ENCODE results near the gene LRRN4CL.

LRRN4CL gene

GRCh38 chr11:62669420-62670161, 19.7 kb downstream of the LRRN4CL start:
- no peak overlapping the region for H3K4me3 ChIP-seq (ENCODE audit: low read depth, low read length)
- no peak for TF ChIP-seq CTCF (IDR thresholded peaks at IDR 0.05; ENCODE audit: low read depth, low read length, missing control alignments)
- no peak for DNase-seq (ENCODE audit: low read depth)
- in situ Hi-C loops (cut with HindIII; ENCODE audit: low sequenced_read_pairs), result no loop called here

GRCh38 chr11:62667460-62667859, 21.9 kb downstream of the LRRN4CL start:
- no peak for DNase-seq (ENCODE audit: low read depth)
- in situ Hi-C loops (cut with HindIII; ENCODE audit: low sequenced_read_pairs), result no loop called here
- TF ChIP-seq CTCF (IDR thresholded peaks at IDR 0.05; ENCODE audit: low read depth, low read length, missing control alignments), result no peak

GRCh38 chr11:62666259-62666926, 22.9 kb downstream of the LRRN4CL start:
- TF ChIP-seq CTCF (IDR thresholded peaks at IDR 0.05; ENCODE audit: low read depth, low read length, missing control alignments), result no peak
- peak overlapping the region; percentile 90 for H3K4me3 ChIP-seq (ENCODE audit: low read depth, low read length)
- in situ Hi-C loops (cut with HindIII; ENCODE audit: low sequenced_read_pairs), result no loop called here
- DNase-seq (ENCODE audit: low read depth), result no peak

More at GRCh38 chr11:62667460-62667859, 21.9 kb downstream of the LRRN4CL start:
- H3K4me3 ChIP-seq (ENCODE audit: low read depth, low read length), result no peak overlapping the region

GRCh38 chr11:62665599-62666258, 23.6 kb downstream of the LRRN4CL start:
- TF ChIP-seq CTCF (IDR thresholded peaks at IDR 0.05; ENCODE audit: low read depth, low read length, missing control alignments), result no peak
- no peak for DNase-seq (ENCODE audit: low read depth)
- in situ Hi-C loops (cut with HindIII; ENCODE audit: low sequenced_read_pairs), result no loop called here
- peak overlapping the region; percentile 90 for H3K4me3 ChIP-seq (ENCODE audit: low read depth, low read length)

- peak within 1 kb of the TSS; percentile 90 for H3K4me3 ChIP-seq (ENCODE audit: low read depth, low read length)
- in situ Hi-C loops (cut with HindIII; ENCODE audit: low sequenced_read_pairs), result no loop called here
- DNase-seq (ENCODE audit: low read depth), result peak; percentile 82
- TF ChIP-seq CTCF (IDR thresholded peaks at IDR 0.05; ENCODE audit: low read depth, low read length, missing control alignments), result no peak
Measured at GRCh38 chr11:62665075-62665598, 24.2 kb downstream of the LRRN4CL start, which contains the start of the genes C11orf98 and CSKMT. TSS of gene C11orf98 (minus strand) at chr11:62665210. CDS start at chr11:62665169, 41 bp downstream. TSS of gene CSKMT (plus strand) at chr11:62665312. CDS start at chr11:62665880, 568 bp downstream.

- peak overlapping the region; percentile 90 for H3K4me3 ChIP-seq (ENCODE audit: low read depth, low read length)
- in situ Hi-C loops (cut with HindIII; ENCODE audit: low sequenced_read_pairs), result no loop called here
- no peak for TF ChIP-seq CTCF (IDR thresholded peaks at IDR 0.05; ENCODE audit: low read depth, low read length, missing control alignments)
- DNase-seq (ENCODE audit: low read depth), result no peak
Measured at GRCh38 chr11:62664405-62665074, 24.8 kb downstream of the LRRN4CL start.

Measured in astrocyte of the cerebellum (primary cell).